Activated CD4-positive, alpha-beta T cell treated with anti-CD3 and anti-CD28 coated beads, Interleukin-2, amount 50 U/mL, for 4 hours (primary cell): ENCODE data around the gene RABEP2.
"Not testable (repeated sequence)": the region's sequence is repeated elsewhere in the genome, so short reads cannot be mapped to it uniquely, and the experiment has no call there.

Source experiments
- DNase-seq, 2 experiments: peaks; one replicate each; pipeline ENCODE4 v3.0.0-alpha.2; 2020

Gene RABEP2

DNA sequence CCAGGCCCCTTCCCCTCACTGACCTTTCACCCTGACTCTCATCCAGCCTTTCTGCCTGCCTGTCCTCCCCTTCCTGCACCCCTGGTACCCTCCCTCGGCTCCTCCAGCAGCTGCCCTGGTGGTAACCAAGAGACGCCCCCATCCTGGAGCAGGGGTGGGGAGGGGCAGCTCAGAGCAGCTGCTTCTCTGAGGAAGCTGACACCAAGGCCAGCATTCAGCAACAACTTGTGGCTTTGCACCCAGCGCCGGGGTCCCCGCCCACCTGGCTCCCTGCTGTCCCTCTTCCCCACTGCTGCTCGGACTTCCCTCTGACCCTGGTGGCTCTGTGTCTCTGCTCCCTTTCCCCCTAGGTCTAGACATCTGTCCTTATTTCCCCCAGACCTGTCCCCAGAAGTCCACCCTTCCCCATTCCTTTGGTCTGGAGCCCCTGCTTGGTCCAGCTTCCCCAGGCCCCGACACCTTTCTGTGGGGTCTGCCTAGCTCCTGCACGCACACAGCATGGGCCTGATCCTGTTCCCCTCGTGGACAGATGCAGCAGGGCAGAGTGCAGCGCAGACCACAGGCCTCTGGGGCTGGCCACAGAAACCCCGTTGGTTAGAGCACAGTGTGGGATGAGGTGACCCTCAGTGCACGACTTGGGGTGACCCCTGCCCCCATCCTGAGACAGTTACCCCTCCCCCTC lies 47.9 kb downstream of the RABEP2 start:
- DNase-seq: no peak

- DNase-seq: no peak
Observed at GRCh38 chr16:28876019-28876659, 48.9 kb downstream of the RABEP2 start.

GRCh38 chr16:28875134-28876018 lies 49.7 kb downstream of the RABEP2 start:
- no peak for DNase-seq

GRCh38 chr16:28874406-28874805 lies 50.6 kb downstream of the RABEP2 start:
- DNase-seq: no peak

GRCh38 chr16:28873543-28874201 lies 51.4 kb downstream of the RABEP2 start:
- DNase-seq: peak; percentile 44 to 55

- DNase-seq: no peak
Observed at GRCh38 chr16:28872952-28873351, 52.1 kb downstream of the RABEP2 start.

DNA sequence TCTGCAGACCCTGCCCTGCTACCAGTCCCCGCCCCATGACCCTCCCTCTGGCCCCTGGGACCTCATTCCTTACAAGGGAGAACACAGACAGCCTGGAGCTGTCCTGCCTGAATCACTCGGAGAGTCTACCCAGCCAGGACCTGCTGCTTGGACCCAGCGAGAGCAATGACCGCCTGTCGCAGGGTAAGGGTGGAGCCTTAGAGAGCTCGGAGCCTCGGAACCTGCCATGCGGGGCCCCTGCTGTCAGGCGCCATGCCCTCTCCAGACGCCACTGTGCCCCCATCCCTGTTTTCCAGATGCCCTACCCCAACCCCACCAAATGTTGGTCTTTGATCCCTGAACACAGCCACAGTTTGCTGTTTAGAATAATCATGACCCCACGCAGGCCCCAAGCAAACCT lies 55.8 kb downstream of the RABEP2 start:
- no peak for DNase-seq

DNA sequence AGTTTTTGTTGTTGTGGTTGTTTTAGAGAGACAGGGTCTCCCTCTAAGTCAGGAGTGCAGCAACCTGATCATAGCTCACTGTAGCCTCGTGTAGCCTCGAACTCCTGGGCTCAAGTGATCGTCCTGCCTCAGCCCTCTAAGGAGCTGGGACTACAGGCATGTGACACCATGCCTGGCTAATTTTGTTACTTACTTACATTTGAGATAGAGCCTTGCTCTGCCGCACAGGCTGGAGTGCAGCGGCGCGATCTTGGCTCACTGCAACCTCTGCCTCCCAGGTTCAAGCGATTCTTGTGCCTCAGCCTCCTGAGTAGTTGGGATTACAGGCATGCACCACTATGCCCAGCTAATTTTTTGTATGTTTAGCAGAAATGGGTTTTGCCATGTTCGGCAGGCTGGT lies 57.4 kb downstream of the RABEP2 start:
- not testable (repeated sequence) for DNase-seq

DNA sequence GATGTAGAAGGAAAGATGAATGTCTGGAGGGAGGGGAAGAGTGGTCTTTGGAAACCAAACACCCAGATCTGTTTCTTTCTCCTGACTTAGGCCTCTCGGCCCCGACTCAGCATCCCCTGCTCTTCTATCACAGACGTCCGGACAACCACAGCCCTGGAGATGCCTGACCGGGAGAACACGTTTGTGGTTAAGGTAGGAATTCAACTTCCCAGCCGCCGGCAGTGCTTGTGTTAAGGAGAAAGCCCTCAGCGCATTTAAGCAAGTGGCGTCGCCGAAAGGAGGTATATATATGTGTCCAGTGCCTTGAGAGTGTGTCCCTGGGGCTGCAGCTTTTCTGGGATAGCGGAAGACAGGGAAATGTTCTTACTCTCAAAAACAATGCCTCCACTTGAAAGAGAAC lies 57.8 kb downstream of the RABEP2 start:
- no peak for DNase-seq

- no peak for DNase-seq
Observed at GRCh38 chr16:28866454-28866804, 58.6 kb downstream of the RABEP2 start.

GRCh38 chr16:28865722-28866453 lies 59.1 kb downstream of the RABEP2 start:
- no peak for DNase-seq

DNA sequence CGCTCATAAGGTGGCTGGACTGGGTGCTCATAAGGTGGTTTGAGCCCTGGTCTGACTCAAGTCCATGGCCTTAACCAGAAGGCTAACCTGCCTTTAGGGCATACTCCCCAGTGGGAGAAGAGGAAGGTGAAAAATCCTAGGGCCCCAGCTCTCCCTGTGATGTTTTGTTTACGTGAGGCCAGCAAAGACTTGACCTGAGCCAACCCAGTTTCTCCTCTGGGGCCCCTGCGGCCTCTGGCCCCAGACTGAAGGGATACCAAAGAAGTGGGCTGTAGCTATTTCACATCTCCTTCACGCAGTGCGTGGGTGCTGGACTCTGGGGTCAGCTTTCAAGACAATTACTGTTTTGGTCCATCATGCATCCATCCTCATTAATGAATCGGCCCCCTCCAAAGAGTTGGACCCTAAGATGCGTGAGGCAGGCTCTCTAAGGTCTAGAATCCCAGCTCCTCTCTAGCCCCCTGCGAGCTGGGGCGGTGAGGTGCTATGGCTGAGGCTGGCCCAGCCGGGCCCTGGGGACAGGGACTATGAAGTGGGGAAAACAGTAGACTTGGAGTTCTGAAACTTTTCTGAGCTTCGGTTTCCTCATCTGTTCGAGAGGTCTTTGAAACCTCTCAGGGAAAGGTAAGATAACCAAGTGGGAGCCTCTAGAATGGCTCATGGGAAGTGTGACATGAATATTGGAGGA lies 59.9 kb downstream of the RABEP2 start:
- DNase-seq: no peak

DNA sequence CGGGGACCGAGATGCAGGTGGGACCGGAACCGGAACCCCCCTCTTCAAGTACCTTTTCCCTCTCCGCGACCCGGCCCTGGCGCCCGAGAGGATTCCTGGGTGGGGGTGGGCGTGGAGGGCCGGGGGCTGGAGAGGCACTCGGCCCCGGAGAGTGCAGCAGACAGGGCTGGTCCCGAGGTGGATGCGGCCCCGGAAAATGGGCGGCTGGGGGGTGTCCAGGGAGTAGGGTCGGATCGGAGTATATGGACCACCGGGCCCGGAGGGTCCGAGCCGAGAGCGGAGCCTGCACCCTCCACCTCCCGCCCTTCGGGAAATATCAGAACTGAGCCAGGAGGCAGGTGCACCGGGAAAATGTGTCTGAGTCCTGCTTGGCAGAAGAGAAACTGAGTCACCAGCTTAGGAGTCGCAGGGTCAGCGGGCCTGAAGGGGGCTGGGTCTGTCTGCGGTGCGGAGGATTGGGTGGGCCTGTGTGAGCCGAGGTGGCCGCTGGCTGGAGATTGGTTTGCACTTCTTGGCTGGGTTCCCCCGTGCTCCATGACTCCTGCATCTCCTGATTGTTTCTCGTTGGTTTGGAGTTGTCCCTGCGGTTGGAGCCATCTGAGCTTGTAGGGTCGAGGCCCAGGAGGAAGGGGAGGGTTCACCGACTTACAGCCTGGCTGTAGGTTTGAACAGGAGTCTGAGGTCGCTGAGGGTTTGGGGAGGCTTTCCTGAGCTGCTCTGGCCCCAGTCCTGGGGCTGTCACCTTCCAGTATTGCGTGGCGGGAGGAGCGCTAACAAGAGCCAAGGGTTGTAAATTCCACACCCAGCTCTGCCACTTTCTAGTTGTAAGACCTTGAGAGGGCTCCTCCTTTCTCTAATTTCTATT lies 60.9 kb downstream of the RABEP2 start:
- no peak for DNase-seq

- DNase-seq: no peak
Observed at GRCh38 chr16:28859326-28859725, 65.7 kb downstream of the RABEP2 start.

- no peak for DNase-seq
Observed at GRCh38 chr16:28858421-28858820, 66.6 kb downstream of the RABEP2 start.
